GM21786 (cell line): ENCODE measurements around the gene PNKD.

Experiments
- ATAC-seq: cut with Tn5 transposase; IDR thresholded peaks from one replicate; pipeline ENCODE4 v1.9.1; 2021; ENCODE audit not compliant: unreplicated experiment

The PNKD gene

DNA sequence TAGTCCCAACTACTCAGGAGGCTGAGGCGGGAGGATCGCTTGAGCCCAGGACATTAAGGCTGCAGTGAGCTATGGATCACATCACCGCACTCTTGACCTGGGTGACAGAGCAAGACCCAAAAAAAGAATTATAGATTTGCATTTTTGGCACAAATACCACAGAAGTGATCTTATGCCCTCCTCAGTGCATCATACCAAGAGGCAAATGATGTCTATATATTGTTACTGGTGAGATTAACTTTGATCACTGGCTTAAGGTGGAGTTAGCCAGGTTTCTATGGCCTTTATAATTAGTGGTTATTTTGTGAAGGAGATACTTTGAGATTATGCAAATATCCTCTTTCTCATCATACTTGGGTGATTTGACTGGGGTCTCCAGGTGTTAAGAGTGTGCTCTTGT is 64.2 kb downstream of the PNKD start:
- ATAC-seq: no peak

DNA sequence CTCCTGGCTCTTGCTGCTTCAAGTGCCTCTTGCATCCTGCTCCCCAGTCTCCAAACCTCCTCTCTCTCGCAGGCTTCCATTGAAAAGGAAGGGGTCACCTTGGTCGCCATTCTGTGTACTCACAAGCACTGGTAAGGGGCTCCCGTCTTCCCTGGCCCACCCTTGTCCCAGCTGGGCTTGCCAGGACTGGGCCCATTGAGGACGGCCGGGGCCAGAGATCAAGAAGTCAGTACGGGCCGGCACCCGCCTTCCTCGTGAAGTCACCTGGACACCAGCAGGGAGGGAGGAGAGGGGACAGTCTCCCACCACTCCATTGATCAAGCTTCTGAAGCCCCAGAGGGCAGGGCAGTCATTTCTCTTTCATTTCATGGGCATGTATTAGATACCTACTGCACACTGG is 70.3 kb downstream of the PNKD start:
- no peak for ATAC-seq

- no peak for ATAC-seq
These were observed 71.1 kb downstream of the PNKD start for GRCh38 chr2:218341381-218341780.

DNA sequence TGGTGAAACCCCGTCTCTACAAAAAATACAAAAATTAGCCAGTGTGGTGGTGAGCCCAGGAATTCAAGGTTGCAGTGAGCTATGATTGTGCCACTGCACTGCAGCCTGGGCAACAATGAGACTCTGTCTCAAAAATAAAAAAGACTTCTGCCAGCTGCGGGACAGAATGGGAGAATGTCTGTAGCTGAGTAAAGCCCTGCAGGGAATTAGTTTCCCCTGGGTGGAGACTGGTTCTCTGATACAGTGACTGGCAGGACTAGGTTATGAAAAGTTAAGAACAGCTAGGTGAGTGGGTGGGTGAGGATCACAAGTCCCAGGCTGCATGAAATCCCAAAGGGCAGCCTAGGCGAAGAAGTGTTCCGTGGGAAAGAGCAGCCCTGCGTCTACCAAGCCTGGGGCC is 72.5 kb downstream of the PNKD start:
- no peak for ATAC-seq

GRCh38 chr2:218343591-218343990 is 73.3 kb downstream of the PNKD start:
- no peak for ATAC-seq

GRCh38 chr2:218344090-218344754 is 73.9 kb downstream of the PNKD start:
- ATAC-seq: no peak

GRCh38 chr2:218344755-218345417 is 74.6 kb downstream of the PNKD start:
- no peak for ATAC-seq

GRCh38 chr2:218345491-218346236 is 75.3 kb downstream of the PNKD start:
- no peak for ATAC-seq

- ATAC-seq: no peak
These were observed 76.9 kb downstream of the PNKD start for GRCh38 chr2:218347172-218347571.

GRCh38 chr2:218354045-218354444 is 83.7 kb downstream of the PNKD start:
- ATAC-seq: no peak

DNA sequence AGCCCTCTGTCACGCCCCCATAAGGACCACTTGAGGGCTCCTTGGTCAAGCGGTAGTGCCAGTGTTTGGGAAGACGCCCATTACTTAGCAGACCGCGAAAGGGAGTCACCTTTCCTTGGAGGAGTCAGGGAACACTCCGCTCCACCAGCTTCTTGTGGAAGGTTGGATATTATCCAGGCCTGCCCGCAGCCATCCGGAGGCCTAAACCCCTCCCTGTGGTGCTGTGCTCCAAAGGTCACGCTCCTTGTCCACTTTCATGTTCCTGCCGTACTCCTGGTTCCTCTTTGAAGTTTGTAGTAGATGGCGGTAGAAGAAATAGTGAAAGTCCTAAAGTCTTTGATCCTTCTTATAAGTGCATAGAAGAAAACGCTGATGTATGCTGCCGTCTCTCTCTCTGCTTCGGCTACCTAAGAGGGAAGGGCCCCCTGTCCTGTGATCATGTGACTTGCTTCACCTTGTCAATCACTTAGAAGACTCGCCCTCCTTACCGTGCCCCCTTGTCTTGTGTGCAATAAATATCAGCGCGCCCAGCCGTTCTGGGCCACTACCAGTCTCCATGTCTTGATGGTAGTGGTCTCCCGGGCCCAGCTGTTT is 84.6 kb downstream of the PNKD start:
- no peak for ATAC-seq

DNA sequence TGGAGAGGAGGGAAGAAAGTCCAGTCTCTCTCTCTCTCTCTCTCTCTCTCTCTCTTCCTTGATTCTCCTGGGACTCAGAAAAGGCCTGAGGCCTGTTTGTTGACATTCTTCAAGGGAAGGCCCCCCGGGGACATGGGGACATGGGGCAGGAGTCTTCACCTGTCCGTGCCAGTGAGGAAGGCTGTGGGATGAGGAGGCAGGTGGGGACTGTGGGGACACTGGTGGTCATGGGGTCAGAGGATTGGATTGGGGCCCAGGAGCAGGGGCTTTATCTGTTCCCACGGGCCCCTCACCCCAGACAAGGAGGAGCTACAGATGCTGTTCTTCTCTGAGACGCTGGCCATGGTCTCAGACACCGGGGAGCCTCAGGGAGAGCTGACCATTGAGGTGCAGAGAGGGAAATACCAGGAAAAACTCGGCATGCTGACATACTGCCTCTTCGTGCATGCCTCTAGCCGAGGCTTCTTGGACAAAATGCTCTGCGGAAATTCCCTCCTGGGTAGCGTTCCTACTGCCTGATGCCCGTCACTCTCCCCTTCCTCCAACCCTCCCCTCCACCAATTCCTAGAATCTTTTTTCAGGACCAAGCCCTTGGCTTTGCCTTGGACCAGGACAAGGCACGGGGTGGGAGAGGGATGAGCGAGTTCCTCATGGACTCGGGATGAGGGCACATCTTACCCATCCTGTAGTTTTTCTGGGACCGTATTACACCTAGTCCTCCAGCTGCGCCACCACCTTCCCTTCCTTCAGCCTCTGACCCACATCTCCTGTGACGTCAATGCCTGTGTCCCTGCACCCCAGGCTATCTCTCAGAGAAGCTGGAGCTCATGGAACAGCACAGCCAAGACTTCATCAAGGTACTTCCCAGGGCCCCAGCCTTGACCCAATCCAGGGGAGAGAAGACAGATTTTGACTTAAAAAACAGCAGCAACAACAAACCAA is 87.2 kb downstream of the PNKD start:
- ATAC-seq: no peak

- ATAC-seq: no peak
These were observed 90.1 kb downstream of the PNKD start for GRCh38 chr2:218360453-218360852.

GRCh38 chr2:218362606-218363005 is 92.3 kb downstream of the PNKD start:
- ATAC-seq: no peak

DNA sequence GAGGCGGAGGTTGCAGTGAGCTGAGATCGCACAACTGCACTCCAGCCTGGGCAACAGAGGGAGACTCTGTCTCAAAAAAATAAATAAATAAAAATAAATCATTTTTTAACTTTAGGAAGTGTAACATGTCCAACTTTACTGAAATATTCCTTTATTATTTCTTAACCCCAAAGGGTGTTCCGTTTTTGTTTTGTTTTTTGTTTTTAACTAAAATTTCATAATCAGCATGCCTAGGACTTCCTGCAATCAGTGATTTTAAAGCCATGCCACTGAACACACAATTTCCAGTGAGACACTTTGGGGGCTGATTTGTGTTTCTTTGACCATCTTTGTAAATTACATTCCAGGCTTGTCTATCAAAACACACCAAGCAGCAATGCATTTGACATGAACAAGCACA is 93.4 kb downstream of the PNKD start:
- no peak for ATAC-seq

- ATAC-seq: no peak
These were observed 93.9 kb downstream of the PNKD start for GRCh38 chr2:218364196-218364595.

- ATAC-seq: no peak
These were observed 96.5 kb downstream of the PNKD start for GRCh38 chr2:218366621-218367414.

DNA sequence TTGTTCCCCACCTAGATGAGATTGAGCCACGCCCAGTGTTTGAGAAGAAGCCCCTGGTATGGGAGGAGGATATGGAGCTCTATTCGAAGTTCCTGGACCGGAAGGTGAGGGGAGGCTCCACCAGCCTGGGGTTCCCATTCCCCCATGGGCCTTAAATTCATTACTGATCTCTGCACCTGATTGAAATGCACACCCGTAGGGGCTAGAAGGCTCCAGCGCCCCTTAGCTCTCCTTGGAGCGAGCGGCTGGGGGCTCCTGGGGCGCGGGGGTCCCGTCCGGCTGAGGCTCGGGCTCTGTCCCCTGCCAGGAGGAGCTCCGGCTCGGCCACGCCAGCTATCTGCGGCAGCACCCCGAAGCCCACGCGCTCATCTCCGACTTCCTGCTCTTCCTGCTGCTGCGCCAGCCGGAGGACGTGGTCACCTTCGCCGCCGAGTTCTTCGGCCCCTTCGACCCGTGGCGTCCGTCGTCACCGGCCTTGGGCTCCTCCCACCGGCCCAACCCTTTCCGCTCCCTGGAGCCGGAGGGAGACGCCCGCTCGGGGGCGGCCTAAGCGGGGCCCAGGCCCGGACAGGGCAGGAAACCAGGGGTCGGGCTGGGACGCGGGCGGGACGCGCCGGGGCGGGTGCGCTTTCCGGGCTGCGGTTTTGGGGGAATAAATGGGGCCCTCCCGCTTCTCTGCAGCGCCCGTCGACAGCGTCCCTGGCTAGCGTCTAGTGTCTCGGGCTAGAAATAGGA is 97.3 kb downstream of the PNKD start:
- ATAC-seq: peak; percentile 93

GRCh38 chr2:218368150-218368528 is 97.8 kb downstream of the PNKD start:
- no peak for ATAC-seq
